Pulmonary artery endothelial cell (primary cell): ENCODE data around the gene C2orf81. TPM values are rescaled to one million over a fixed set of nuclear protein-coding genes. Genes with fewer than 3 reads are reported as not detected.

Source experiments
- DNase-seq: peaks from one replicate; pipeline ENCODE4 v3.0.0-alpha.2; 2011; ENCODE audit warnings: low read depth, low spot score
- total RNA-seq: library from RNA; depleted of rRNA; stranded (reverse); fragments of >200 nt; gene quantifications from 2 replicates; pipeline ENCODE4 v1.2.3, GENCODE V29; 2014

Gene C2orf81
- total RNA-seq, 1 donor from 2014 or later, result 0.13 TPM

DNA sequence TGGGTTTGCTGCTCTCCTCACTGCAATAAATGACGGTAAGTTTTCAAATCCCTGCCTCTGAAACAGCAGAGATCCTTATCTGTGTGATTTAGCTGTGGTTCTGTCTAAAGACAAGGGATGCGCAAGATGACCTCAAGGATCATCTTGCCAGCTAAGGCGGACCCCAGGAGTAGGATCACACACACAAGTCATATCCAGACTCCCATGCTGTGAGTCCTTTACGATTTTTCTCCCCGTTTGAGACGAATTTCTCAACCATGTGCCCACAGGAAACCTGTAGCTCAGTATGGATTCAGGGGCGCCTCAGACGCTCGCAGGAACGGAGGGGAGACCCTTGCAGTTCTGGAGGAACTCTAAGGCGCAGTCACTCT, 30.2 kb downstream of the C2orf81 start:
- no peak for DNase-seq

DNA sequence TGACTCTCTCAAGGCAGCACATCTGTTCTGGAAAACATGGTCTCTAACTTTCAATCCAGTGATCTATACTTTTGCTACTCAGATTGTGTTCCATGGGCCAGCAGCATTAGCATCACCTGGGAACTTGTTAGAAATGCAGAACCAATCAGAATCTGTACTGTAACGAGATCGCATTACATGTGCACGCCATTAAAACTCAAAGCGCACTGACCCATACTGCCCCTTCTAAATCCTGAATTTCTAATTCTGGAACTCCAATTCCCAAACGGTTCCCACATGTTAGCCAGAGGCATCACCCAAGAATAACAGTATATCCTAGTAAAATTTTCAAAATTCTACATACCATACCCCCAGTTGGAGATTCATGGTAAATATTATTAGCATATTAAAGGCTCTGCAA, 30.8 kb downstream of the C2orf81 start:
- no peak for DNase-seq

DNA sequence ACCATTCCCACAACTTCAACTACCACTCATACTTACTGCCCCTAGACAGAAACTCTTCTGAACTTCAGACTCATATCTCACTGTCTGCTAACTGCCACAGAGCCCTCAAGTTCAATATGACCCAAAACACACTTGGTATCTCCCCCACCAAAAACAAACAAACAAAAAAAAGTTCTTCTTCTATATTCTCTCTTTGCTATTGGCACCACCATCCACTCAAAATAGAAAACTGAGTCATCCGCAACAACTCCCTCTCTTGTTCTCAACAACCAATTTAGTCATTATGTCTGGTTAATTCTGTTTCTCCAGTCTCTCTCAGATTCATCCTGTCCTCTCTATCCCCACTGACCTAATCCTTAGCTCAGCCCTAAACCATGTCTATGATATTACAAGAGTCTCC, 34.1 kb downstream of the C2orf81 start:
- no peak for DNase-seq

DNA sequence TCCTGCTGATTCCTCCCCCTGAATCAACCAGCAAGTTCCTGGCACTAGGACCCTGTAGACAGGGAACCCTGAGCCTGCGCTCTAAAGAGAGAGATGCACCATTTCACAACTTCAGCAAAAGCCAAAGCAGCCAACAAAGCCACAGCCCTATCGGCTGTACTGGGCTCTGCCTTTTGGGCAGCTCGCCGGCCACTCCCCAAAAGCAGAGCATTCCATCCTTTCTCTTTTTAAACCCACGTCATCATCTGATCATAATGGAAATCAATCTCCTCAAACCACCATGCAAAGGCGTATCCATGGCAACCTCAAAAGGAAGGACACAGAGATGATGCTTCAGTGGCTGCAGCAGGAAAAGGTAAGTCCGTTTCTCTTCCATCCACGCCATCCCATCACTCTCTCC, 36.0 kb downstream of the C2orf81 start:
- DNase-seq, result no peak

DNA sequence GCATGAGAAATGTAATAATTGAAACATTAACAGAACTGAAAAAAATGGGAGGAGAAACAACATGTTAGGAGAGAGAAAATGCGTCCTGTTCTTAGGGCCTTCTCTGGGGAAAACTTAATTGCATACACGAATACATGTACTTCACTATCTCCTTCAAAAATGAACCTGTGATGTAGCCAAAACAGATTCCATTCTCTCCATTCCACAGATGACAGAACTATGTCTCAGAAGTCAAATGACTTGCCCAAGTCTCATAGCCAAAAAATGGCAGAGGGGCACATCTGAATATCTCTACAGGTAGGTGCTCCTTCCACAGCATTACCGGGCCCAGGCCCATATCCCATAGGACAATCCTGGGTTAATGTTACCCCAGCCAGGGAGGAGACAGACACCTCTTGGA, 37.4 kb downstream of the C2orf81 start:
- no peak for DNase-seq

DNA sequence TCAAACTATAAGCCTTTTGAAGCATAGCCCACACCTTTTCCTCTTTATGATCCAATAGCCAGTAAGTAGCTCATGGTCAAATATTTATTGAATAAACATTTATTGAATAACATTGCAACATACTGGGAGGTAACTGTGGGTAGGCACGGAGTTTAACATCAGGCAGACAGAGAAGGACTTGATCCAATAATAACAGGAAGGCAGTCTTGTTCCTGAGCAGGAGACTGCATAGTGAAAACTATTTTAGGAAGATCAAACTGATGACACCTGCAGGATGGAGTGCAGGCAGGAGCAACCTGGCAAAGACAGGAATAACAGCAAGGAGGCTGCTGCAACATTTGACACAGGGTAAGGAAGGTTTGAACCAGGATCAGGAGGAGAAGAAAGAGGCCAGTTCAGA, 38.2 kb downstream of the C2orf81 start:
- DNase-seq, result peak; percentile 26

DNA sequence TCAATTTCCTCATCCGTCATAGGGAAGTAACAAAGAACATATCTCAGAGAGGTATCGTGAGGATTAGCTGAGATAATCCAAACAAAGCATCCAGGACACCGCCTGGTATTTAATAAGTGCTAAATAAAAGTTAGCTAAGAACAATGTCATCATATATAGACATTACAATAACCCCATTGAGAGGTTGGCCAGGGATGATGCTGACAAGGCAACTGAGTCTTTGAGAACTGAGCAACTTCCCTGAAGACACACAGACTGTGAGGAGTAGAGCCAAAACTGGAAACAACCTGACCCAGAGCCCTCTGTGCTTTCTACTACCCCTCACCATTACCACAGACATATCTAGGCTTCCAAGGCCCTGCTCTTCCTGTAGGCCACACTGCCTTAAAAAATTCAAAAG, 39.7 kb downstream of the C2orf81 start:
- no peak for DNase-seq

DNA sequence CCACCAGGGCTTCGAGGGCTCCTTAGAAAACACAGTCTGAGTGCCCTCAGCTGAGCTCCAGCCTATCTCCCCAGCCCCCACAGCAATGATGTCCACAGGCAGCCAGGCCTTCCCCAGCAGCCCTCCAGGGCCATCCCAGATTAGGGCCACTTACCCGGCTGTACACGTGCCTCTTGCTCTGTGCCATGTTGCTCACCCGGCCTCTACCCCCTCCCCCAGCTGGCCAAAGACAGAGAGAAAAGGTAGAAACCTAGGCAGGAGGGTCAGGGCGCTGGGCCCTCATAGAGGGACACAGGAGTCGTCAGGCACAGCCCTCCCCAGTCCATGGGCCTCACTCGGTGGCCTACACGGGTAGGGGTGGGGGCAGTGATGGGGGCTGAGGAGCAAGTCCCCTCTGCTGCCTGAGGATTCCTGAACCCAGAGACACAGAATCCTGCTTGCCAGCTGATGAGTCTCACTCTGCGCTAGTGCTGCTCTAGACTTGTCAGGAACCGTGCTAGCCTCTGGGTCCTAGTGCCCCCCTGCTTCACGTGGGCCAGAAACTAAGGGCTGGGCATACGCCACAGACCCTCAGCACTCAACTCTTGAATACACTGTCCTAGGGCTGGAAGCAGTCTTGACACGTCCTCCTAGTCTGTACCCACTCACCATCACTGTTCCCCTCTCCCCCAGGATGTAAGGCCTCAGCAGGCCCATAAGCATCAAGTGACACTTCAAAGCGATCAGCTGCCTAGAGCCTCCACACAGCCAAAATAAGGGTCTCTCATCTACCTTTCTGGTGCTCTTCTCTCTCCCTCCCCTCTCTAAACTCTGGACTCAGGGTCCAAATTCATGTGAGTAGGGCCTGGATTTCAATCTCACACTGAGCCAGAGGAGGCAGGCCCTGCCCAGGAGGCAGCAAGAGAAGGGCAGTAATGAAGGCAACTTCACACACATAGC, 41.3 kb downstream of the C2orf81 start, which contains the start of gene DCTN1:
Gene DCTN1 (minus strand): TSS at position 461 of the 939 bp plus-strand sequence. CDS start 274 bp downstream, at position 187.
- no peak for DNase-seq

DNA sequence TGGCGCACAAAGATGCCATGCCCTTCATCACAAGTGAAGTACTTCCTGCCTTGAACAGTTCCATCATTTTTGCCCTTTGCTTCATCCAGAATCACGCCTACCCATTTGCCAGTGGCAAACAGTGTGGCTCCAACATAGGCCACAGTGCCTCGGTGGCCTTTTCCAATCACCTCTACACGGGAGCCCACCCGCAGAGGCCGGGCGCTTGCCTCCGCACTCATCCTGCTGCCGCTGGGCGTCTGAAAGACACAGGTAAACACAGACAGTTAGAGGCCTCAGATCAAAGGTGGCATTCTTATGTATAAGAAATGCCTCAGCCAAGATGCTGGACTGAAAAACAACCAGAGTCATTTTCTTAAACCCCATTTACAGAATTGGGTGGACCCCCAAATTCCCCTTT, 43.4 kb downstream of the C2orf81 start:
- no peak for DNase-seq

DNA sequence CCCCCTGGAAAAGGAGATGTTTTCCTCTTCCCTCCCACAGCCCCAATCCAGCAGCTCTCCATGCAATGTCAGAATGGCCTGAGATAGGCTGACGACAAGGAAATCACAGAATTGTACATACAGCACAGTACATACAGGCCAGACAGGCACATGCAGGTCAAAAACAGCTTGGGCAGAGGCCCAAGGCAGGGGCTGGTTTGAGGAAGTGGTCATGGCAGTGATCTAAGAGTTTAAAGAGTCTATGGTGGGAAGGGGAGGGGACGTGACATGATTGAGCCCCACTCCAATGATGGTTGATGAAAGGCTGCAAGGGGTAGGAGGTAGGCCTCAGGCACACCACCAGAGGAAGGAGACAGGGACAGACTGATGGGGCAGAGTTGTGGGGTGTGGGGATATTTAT, 45.6 kb downstream of the C2orf81 start:
- DNase-seq, result no peak

DNA sequence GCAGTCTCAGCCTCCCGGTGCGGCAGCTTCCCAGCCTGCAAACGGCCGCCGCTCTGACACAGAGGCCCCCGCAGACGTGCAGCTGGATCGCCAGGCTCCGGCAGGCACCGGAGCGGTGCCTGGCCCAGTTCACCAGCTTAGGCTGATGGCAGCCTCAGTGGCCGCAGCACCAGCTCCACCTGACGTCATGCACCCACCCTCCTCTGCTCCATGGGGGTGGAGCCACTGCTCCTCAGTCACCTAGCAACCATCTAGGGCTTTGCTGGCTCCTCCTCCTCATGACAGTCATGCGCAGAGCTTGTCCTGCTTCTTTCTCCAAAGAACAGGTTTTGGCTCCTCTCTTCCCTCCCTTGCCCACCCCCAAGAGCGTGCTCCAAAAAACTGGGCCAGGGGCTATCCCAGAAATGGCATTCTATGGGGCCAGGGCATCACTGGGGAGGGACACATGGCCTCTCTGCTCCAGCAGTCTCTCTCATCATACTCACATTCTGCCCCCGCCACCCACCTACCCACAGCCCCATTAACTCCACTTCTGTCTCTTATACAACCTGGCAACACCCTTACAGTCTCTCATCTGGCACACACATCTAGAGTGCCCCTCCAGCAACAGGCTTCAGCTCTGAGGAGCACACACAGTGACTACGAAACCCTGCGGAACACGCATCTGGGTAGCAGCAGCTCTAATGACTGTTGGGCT, 46.8 kb downstream of the C2orf81 start:
- no peak for DNase-seq

DNA sequence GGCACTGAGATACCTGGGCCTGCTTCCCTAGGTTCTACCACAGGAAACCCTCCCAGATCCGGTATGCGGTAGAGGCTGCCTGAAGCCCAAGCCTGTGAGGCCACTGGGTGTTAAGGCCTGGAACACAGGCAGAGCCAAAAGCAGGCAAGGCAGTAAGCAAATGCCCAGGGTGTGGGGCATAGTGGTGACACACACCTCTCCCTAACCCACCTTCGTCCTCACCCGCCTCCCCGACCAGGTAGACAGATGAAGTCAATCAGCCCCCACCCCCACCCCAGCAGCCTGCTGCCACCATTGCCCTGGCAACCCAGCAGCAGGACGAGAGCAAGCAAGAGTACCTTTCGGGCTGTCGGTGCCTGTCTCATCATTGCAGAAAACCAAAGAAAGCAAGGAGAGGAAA, 47.4 kb downstream of the C2orf81 start:
- no peak for DNase-seq

DNA sequence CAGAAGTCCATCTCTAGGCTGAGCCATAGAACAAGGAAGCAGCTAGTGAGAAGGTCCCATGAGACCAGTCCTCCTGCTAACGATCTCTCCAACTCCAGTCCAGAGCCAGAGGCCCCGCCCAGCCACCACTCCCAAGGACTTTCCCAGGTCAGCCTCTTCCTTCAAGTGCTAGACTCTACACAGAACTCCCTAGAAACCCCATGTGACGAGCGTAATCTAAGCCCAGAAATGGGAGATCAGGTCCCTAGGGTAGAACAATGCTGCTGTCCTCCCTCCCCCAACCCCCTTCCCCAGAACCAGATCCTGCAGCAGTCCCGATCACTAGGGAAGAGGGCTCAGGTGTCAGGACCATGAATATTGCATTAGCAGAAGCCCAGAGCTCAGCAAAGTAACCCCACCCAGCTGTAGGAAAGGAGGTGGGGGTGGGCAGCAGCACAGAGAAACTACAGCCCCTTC, 48.2 kb downstream of the C2orf81 start:
- DNase-seq, result no peak

DNA sequence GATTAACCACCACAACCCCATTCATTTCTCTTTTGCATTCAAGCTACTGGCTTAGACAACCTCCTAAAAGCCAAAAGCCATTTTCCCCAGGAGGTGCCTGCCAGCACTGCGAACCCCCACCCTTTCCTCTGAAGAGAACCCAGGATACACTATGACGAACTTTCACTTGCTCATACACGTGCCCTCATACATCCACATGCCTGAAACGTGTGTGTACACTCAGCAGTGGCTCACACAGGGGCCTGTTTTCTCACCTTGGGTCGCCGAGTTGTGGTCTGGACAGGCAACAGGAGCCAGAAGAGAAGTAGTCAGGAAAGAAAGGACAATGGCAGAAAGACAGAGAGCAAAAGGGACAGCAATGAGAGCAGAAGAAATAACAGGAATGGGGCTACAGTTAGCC, 48.7 kb downstream of the C2orf81 start:
- no peak for DNase-seq

DNA sequence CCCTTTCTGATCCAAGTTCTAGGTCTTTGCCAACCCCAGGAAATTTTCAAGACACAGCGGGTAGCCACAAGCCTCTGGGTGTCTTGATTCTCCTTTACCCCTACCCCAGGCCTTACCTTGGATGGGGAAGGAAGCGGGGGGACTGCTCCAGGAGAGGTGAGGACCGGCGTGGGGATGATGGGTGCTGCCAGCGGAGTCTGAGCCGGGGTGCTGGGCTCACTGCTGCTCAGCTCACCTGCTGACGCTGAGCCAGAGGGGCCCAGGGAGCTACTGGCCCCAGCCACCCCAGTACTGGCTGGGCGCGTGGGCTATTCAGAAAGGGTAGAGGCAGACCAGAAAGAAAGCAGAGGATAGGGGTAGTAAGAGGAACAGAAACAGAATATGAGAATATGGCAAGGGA, 50.0 kb downstream of the C2orf81 start:
- no peak for DNase-seq

DNA sequence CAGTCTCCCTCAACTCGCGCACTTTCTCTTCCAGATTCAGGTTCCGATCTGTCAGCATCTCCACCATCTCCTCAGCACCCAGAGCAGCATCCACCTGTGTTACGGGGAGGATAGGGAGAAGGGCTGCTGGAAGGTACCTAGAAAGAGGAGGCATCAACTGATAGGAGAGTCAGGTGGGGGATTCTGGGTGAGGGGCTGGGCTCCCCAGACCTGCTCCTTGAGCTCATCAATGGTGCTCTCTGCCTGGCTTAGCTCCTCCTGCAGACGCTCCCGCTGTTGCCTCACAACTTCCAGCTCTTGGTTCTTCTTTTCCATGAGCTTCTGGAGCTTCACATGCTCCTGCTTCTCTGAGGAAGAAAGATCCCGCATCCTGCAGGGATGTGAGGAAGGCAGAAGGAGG, 51.4 kb downstream of the C2orf81 start:
- DNase-seq, result no peak

DNA sequence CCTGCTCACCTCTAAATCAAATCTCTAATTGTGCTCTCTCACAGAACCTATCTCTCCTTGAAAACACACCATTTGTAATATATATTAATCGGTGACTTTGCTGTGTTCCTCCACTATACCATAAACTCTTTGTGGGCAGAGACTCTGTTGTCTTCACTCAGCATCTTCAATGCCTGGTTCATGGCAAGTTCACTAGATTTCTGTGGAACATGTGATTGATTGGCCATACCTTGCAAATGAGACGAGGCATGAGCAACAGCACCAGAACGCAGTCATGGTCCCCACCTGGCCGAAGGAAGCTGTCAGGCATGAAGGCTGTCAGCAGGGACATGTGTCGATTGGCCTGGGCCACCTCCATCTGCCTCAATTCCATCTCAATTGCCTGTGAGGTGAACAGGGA, 52.9 kb downstream of the C2orf81 start:
- no peak for DNase-seq

DNA sequence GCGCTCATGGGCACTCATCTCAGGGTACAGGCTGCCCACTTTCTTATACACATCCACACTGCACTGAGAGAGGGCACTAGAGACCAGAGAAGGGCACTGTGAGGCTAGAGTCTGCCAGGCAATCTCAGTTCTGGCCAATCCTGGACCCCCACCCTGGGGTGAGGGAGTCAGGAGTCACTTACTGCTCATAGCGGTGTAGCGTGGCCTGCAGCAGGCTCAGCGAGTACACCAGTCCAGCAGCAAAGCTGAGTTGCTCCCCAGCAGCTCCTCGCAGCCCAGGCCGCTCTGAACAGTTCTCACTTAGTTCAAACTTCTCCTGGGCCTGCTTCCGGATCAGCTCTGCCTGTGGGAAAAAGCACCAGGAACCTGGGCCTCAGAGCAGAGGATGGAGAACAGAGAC, 53.6 kb downstream of the C2orf81 start:
- DNase-seq, result no peak

DNA sequence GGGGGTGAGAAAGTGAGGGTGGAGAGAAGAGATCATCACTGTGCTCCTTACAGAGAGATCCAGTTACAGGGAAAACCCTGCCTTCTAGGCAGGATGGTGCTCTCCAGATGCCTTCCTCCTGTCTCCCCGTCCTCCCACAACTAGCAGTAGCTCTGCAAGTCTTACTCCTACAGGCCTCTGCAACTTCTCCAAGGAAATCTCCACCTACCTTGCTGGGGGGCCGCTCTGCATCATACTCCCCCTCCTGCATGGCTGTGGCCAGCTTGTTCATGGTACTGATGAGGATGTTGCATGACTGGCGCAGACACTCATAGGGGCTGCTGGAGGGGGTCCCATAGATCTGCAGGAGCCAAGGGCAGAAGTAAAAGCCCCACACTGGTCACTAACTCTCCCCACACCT, 55.4 kb downstream of the C2orf81 start:
- DNase-seq, result no peak

DNA sequence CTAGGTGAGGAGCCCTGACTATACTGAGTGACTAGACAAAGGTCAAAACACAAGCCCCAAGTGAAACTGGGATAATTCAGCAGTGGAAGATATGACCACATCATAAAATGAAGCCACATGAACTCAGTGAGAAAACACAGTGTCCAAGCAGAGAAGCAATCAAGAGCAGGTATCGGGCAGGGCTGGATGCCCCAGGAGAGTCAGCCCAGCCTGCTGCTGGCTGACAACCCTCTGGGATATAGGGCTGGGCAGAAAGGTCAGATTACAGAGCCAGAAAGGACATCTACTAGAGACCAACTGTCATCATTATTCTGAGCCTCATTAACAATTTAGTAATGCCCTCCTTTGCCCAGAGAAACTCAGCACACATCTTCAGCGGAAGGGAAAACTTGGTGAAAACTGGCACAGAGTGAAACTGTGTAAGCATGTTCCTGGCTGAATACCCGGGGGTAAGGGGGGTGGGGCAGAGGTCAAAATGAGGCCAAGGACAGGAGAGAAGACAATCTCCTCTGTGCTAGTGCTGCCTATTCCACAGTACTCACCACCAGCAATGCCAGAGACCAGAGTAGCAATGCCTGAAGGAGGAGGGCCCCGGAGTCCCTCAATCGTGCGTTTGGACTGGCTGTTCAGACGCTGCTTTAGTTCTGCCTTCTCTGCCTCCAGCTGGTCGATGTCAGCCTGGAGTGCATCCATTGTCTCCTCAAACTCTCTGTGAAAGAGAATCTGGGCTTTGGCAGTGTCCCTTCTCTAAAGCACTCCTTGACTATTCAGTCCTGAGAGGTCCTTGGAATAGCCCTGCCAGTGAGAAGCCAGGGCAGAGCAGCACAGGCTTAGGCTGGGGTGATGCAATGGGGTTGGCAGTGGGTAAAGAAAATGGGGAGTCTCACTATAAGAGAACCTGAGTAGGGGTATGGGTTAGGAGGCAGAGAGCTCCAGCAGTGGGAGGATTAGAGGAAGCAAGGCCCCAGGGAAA, 56.6 kb downstream of the C2orf81 start:
- no peak for DNase-seq
